ENCODE data around the gene LAMTOR5. TPM values are rescaled to one million over a fixed set of nuclear protein-coding genes. Genes with fewer than 3 reads are reported as not detected.
"Not testable (repeated sequence)": the region's sequence is repeated elsewhere in the genome, so short reads cannot be mapped to it uniquely, and the experiment has no call there.

LAMTOR5 gene
- polyA plus RNA-seq (ENCODE audit: insufficient read length in 3 of 3) = 100 to 1,000 TPM; 255 to 281 (median 264) TPM
- long read RNA-seq, donor 1, transcript LAMTOR5-205 (3 exons, 569 nt) = minor isoform, 7 of 483 reads
- long read RNA-seq, donor 1, transcript LAMTOR5-206 (4 exons, 634 nt) = major isoform, 308 of 483 reads
- long read RNA-seq, donor 1, transcript LAMTOR5-202 (3 exons, 1,830 nt) = minor isoform, 13 of 483 reads
- long read RNA-seq, donor 1, partial matches to known transcripts = 152 of 483 reads
- long read RNA-seq, donor 1, other reads (novel, unspliced or antisense) = 0 of 483 reads
- long read RNA-seq, donor 2, transcript LAMTOR5-202 (3 exons, 1,830 nt) = minor isoform, 13 of 589 reads
- long read RNA-seq, donor 2, transcript LAMTOR5-206 (4 exons, 634 nt) = major isoform, 361 of 589 reads
- long read RNA-seq, donor 2, partial matches to known transcripts = 206 of 589 reads
- long read RNA-seq, donor 2, other reads (novel, unspliced or antisense) = 0 of 589 reads
- long read RNA-seq, donor 3, transcript LAMTOR5-202 (3 exons, 1,830 nt) = minor isoform, 10 of 382 reads
- long read RNA-seq, donor 3, transcript LAMTOR5-206 (4 exons, 634 nt) = major isoform, 235 of 382 reads
- long read RNA-seq, donor 3, transcript LAMTOR5-205 (3 exons, 569 nt) = minor isoform, 9 of 382 reads
- long read RNA-seq, donor 3, partial matches to known transcripts = 126 of 382 reads
- long read RNA-seq, donor 3, other reads (novel, unspliced or antisense) = 0 of 382 reads
- long read RNA-seq, donor 4, transcript LAMTOR5-206 (4 exons, 634 nt) = major isoform, 387 of 674 reads
- long read RNA-seq, donor 4, transcript LAMTOR5-202 (3 exons, 1,830 nt) = minor isoform, 14 of 674 reads
- long read RNA-seq, donor 4, transcript LAMTOR5-205 (3 exons, 569 nt) = minor isoform, 10 of 674 reads
- long read RNA-seq, donor 4, partial matches to known transcripts = 251 of 674 reads
- long read RNA-seq, donor 4, other reads (novel, unspliced or antisense) = 7 of 674 reads
- long read RNA-seq, donor 5, transcript LAMTOR5-202 (3 exons, 1,830 nt) = minor isoform, 6 of 206 reads
- long read RNA-seq, donor 5, transcript LAMTOR5-206 (4 exons, 634 nt) = major isoform, 165 of 206 reads
- long read RNA-seq, donor 5, partial matches to known transcripts = 29 of 206 reads
- long read RNA-seq, donor 5, other reads (novel, unspliced or antisense) = 0 of 206 reads
- long read RNA-seq, donor 6, transcript LAMTOR5-205 (3 exons, 569 nt) = minor isoform, 8 of 448 reads
- long read RNA-seq, donor 6, transcript LAMTOR5-206 (4 exons, 634 nt) = major isoform, 315 of 448 reads
- long read RNA-seq, donor 6, transcript LAMTOR5-202 (3 exons, 1,830 nt) = minor isoform, 15 of 448 reads
- long read RNA-seq, donor 6, partial matches to known transcripts = 106 of 448 reads
- long read RNA-seq, donor 6, other reads (novel, unspliced or antisense) = 0 of 448 reads
- long read RNA-seq, donor 7, transcript LAMTOR5-205 (3 exons, 569 nt) = minor isoform, 15 of 461 reads
- long read RNA-seq, donor 7, transcript LAMTOR5-206 (4 exons, 634 nt) = major isoform, 305 of 461 reads
- long read RNA-seq, donor 7, transcript LAMTOR5-202 (3 exons, 1,830 nt) = minor isoform, 15 of 461 reads
- long read RNA-seq, donor 7, partial matches to known transcripts = 122 of 461 reads
- long read RNA-seq, donor 7, other reads (novel, unspliced or antisense) = 0 of 461 reads
- long read RNA-seq, donor 8, transcript LAMTOR5-206 (4 exons, 634 nt) = major isoform, 54 of 109 reads
- long read RNA-seq, donor 8, partial matches to known transcripts = 51 of 109 reads
- long read RNA-seq, donor 8, other reads (novel, unspliced or antisense) = 0 of 109 reads
- long read RNA-seq, donor 9, transcript LAMTOR5-205 (3 exons, 569 nt) = minor isoform, 10 of 671 reads
- long read RNA-seq, donor 9, transcript LAMTOR5-202 (3 exons, 1,830 nt) = minor isoform, 24 of 671 reads
- long read RNA-seq, donor 9, transcript LAMTOR5-206 (4 exons, 634 nt) = major isoform, 389 of 671 reads
- long read RNA-seq, donor 9, partial matches to known transcripts = 243 of 671 reads
- long read RNA-seq, donor 9, other reads (novel, unspliced or antisense) = 5 of 671 reads
- long read RNA-seq, donor 10, transcript LAMTOR5-205 (3 exons, 569 nt) = minor isoform, 15 of 383 reads
- long read RNA-seq, donor 10, transcript LAMTOR5-206 (4 exons, 634 nt) = major isoform, 235 of 383 reads
- long read RNA-seq, donor 10, transcript LAMTOR5-202 (3 exons, 1,830 nt) = minor isoform, 11 of 383 reads
- long read RNA-seq, donor 10, partial matches to known transcripts = 116 of 383 reads
- long read RNA-seq, donor 10, other reads (novel, unspliced or antisense) = 0 of 383 reads
- long read RNA-seq, donor 11, transcript LAMTOR5-202 (3 exons, 1,830 nt) = minor isoform, 6 of 226 reads
- long read RNA-seq, donor 11, transcript LAMTOR5-206 (4 exons, 634 nt) = major isoform, 171 of 226 reads
- long read RNA-seq, donor 11, transcript LAMTOR5-205 (3 exons, 569 nt) = minor isoform, 5 of 226 reads
- long read RNA-seq, donor 11, partial matches to known transcripts = 44 of 226 reads
- long read RNA-seq, donor 11, other reads (novel, unspliced or antisense) = 0 of 226 reads
- long read RNA-seq, donor 12, transcript LAMTOR5-205 (3 exons, 569 nt) = minor isoform, 10 of 611 reads
- long read RNA-seq, donor 12, transcript LAMTOR5-202 (3 exons, 1,830 nt) = minor isoform, 11 of 611 reads
- long read RNA-seq, donor 12, transcript LAMTOR5-206 (4 exons, 634 nt) = major isoform, 352 of 611 reads
- long read RNA-seq, donor 12, partial matches to known transcripts = 226 of 611 reads
- long read RNA-seq, donor 12, other reads (novel, unspliced or antisense) = 8 of 611 reads
- long read RNA-seq, donor 13, transcript LAMTOR5-202 (3 exons, 1,830 nt) = minor isoform, 7 of 234 reads
- long read RNA-seq, donor 13, transcript LAMTOR5-205 (3 exons, 569 nt) = minor isoform, 6 of 234 reads
- long read RNA-seq, donor 13, transcript LAMTOR5-206 (4 exons, 634 nt) = major isoform, 147 of 234 reads
- long read RNA-seq, donor 13, partial matches to known transcripts = 72 of 234 reads
- long read RNA-seq, donor 13, other reads (novel, unspliced or antisense) = 0 of 234 reads
- long read RNA-seq, donor 14 = 0 reads
- long read RNA-seq, donor 15, transcript LAMTOR5-206 (4 exons, 634 nt) = major isoform, 328 of 474 reads
- long read RNA-seq, donor 15, transcript LAMTOR5-205 (3 exons, 569 nt) = minor isoform, 6 of 474 reads
- long read RNA-seq, donor 15, transcript LAMTOR5-202 (3 exons, 1,830 nt) = minor isoform, 18 of 474 reads
- long read RNA-seq, donor 15, partial matches to known transcripts = 119 of 474 reads
- long read RNA-seq, donor 15, other reads (novel, unspliced or antisense) = 0 of 474 reads
- long read RNA-seq, donor 16, transcript LAMTOR5-206 (4 exons, 634 nt) = major isoform, 343 of 577 reads
- long read RNA-seq, donor 16, transcript LAMTOR5-205 (3 exons, 569 nt) = minor isoform, 8 of 577 reads
- long read RNA-seq, donor 16, transcript LAMTOR5-202 (3 exons, 1,830 nt) = minor isoform, 18 of 577 reads
- long read RNA-seq, donor 16, partial matches to known transcripts = 200 of 577 reads
- long read RNA-seq, donor 16, other reads (novel, unspliced or antisense) = 5 of 577 reads

DNA sequence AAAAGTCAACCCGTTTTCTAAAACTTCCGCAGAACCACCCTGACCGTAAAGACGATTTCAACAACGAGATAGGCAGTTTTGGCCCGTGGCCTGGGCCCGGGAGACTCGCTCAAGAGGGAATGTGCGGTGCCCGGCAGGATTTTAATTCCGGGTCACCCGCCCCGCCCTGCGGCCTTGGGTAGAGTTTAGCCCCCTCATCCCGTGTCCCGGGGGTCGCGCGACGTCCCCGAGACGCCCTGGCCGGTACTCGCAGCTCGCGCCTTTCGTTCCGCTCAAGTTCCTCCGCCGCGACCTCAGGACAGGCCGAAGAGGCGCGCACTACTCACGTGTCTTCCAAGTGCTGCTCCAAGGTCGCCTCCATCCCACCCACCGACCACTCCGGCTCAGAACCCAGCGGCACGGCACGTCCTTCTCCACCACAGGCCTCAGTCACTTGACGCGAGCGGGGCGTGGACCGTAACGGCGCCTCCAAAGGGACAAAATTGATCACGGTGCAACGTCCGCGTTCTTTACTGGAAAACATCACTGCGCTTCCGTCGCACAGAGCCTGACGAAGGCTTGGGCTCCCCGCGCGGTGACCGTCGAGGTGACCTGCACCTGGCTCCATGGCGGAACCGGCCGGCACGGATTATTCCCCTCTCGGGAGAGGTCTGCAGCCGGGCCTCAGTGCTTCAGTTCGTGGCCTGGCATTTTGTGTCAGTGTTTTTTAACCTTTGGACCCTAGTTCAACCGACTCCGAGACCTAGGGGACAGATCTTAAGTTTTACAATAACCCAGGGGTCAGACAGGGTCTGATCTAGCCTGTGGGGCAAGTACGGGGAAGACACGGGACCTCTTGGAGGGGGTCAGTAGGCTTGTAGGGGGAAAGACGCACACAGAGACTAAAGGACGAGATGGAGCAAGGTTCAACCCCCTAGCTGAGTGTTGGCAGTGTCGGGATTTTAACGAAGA is at the start of gene LAMTOR5:
TSS of gene LAMTOR5 (minus strand) at position 435 of the 951 bp plus-strand sequence. CDS start at position 361, 74 bp downstream.
- peak; percentile 94 for DNase-seq

DNA sequence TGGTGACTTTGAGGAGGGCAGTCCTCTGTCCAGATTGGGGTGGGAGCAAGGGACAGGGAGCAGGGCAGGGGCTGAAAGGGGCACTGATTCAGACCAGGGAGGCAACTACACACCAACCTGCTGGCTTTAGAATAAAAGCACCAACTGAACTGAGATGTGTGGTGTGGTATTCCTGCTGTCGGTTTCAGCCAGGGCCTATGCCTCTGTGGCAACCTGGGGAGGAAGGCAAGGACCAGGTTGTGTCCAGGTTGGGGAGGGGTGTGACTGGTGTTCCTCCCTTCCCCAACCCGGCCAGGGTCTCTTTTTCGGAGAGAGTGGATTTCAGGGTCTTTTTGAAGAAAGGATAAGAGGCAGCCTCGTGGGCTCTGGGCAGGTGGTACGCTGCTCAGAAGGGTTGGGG is 49.7 kb upstream of the LAMTOR5 start:
- no peak for DNase-seq

DNA sequence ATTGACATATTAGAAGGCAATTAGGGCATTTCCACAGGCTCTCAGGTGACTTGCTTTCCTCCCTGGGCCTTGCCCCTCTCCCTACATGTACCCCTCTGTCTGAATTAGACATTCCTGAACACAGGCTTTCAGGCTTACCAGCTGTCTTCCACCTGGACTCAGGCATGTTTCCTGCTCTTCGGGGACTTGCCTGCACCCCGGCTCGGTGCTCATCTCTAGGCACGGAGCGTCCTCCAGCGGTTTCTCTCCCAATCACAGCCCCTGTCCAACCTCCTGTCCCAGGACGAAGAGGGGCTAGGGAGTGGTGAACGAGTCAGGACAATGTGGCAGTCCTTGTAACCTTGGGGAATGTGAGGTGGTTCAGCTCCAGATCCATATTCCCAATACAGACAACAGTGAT is 47.7 kb upstream of the LAMTOR5 start:
- DNase-seq = no peak

DNA sequence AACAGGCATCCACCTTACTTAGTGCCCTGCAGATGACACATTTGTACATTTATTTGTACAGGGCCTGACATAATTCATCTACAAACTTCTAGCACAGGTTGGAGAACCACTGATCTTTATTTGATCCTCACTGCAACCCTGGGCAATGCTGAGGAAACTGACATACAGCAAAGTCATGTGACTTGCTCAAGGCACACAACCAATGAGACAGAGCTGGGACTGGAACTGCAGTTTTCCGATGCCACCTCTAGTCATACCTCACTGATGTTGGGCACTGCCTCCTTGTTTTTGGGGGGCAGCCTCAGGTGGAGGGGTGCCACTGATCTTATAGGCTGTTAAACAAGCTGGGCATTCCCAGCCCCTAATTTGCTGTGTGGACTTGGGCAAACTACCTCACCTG is 46.8 kb upstream of the LAMTOR5 start:
- no peak for DNase-seq

DNA sequence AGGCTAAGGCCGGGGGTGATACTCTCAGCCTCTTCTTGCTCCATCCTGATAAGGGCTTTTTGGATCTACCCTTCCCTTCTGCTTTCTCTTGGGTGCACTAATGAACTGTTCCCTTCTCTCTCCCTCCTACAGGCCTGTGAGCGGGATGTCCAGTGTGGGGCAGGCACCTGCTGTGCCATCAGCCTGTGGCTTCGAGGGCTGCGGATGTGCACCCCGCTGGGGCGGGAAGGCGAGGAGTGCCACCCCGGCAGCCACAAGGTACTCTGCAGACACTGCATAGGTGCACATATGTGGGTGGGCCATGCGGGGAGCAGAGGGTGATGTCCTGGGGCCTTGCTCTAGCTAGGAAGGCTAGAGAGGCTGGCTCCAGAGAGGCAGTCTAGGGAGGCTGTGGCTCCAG is 46.3 kb upstream of the LAMTOR5 start:
- DNase-seq = no peak

DNA sequence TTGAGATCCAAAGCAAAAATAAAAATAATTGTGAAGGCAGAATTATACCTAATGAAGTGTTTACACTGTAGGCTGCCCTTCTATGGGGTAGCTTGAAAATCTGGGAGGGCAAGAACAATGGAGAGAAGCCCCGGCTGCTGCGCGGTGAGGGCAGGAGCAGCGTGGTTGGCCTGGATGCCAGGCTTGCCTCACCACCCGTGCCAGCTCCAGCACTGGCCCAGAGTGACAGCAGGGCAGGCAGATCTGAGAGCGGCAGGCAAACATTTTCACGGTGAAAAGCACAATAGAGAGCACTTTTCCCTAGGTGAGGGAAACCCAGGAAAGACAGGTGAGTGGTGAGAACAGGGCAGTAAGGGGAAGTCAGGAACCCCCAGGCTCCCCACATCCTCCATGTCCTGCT is 44.8 kb upstream of the LAMTOR5 start:
- DNase-seq = no peak

DNA sequence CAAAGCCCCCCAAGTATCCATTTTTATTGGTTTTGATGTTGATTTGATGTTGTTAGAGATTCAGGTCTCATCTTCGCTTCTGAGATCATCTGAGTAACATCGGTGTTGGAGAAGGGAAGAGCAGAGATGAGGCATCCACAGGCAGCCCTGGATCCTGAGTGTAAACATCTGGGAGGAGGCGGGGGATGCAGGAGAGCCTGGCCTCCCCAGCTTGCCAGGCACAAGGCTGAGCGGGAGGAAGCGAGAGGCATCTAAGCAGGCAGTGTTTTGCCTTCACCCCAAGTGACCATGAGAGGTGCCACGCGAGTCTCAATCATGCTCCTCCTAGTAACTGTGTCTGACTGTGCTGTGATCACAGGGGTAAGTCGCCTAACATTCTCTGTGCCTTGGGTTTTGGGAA is 43.4 kb upstream of the LAMTOR5 start, which contains the start of gene PROK1:
TSS of gene PROK1 (plus strand) at position 221 of the 400 bp plus-strand sequence. CDS start at position 289, 68 bp downstream.
- DNase-seq = no peak

DNA sequence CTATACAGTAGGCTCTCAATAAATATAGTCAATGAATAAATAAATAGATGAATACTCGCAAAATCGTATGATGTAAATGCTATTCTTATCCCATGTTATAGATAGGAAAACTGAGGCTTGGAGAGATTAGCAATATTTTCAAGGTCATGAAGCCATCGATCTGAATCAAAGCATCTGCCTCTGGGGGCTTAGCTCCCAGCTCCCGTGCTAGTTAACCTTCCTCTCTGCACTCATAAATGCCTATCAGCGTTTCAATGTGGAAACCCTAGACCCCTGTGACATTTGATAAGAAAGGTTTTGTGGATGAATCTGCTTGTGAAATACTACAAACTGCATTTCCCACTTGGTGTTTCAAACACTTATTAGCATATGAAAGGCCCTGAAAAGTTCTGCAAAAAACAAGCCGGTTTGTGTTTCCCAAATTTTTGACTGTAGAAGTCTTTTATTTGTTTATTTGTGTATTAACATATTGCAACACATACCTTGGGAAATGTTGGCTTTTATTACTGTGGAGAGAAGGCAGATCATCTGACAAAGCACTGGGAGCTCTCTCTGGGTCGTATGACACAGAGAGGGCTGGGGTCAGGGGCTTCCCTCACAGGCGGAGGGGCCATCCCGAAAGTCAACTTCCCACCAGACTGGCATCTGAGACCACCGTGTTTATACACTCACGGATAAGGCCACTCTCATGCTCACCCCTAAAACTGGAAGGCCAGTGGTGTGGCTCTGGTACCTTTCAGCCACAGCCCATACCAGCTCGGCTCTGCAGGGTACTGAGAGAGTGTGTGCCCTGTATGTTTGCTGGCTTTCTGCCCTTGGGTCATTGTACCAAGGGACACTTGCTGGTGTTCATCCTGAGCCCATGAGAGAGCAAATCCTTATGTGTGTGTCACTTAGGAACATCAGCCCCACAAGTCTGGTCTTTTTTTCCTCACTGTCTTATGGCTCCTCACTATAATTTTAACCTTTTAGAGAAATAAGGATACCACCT is 42.5 kb upstream of the LAMTOR5 start:
- no peak for DNase-seq

DNA sequence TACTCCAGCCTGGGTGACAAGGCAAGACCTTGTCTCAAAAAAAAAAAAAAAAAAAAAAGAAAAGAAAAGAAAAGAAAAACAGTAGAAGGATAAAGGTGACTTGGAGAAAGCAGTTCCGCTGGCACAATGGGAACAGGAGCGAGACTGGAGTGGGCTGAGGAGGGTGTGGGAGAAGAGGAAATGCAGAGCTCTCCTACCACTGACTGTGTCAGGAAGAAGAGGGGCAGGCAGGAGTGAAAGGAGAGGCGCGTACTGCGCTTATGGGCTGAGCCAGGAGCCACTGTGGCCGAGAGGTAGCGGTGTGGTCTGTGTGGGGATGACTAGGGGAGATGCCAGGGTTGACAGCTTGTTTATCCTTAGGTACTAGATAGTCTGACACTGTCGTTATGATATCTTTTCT is 37.1 kb upstream of the LAMTOR5 start:
- no peak for DNase-seq

DNA sequence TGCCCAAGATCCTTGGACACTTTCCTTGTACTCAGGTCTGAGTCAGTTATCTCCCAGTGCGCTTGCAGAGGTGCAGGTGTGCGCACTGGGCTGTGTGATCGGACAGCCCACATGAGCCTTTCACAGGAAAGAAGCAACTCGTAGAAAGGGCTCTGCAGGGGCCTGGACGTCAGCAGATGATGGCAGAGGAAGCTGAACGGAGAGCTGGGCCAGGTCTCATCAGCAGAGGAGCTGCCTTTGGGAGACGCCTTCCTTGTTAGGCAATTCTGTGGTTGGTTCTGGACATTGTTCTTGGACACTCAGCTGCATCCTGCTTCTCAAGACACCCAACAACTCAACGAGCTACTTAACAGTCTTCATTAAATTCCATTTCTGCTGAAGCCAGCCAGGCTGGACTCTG is 36.0 kb upstream of the LAMTOR5 start:
- DNase-seq = no peak

DNA sequence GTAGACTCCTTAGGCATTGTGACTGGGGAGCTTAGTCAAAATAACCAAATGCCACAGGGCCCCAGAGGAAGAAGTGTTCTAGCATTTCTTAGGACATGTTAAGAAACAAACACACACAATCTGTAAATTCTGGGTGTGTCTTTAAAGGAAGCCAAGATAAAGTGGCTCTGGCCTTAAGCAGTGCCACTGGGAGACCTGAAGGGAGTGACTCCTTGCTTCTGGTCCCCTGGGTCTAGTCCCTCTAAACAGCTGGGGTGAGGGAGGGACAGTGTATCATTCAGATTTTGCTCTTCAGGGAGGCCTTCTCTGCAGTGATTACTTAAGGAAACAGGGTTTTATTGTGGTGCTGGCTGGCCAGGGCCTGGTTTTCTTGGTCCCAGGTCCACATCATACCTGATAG is 34.4 kb upstream of the LAMTOR5 start:
- no peak for DNase-seq

DNA sequence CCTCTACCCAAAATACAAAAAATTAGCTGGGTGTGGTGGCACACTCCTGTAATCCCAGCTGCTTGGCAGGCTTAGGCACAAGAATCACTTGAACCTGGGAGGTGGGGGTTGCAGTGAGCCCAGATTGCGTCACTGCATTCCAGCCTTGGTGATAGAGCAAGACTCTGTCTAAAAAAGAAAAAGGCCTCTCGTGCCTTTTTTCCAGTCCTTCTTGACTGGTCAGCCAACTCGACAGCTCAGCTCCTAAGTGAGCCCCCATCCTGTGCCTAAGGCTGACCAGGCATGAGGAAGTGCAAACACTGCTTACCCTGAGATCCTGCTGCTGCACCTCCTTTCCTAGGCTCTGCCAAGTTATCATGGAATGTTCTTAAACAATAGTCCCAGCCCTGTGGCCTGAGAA is 33.4 kb upstream of the LAMTOR5 start:
- DNase-seq = no peak

DNA sequence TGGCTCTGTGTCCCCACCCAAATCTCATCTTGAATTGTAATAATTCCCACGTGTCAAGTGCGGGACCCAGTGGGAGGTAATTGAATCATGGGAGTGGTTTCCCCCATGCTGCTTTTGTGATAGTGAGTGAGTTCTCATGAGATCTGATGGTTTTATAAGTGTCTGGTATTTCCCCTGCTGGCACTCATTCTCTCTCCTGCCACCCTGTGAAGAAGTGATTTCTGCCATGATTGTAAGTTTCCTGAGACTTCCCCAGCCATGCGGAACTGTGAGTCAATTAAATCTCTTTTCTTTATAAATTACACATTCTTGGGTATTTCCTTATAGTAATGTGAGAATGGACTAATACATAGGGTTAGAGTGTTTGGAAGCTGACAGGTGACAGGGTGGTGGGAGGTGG is 32.4 kb upstream of the LAMTOR5 start:
- not testable (repeated sequence) for DNase-seq

DNA sequence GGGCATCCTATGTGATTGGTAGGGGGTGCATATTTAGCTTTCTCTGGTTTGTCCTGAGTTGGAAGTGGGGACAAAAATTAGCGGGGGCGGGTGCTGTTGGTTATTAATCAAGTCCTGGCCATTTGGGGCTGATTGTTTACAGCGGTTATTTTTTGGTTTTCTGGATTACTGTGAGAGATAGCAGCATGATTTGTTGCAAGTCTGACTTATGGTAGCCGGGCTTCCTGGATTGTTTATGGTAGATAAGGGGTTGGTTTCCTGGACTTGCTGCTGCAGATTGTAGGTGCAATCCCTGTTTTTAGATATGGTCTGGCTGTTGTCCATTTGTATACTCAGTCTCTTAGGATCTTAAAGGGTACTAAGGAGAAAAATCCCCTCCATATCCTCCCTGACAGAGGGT is 31.4 kb upstream of the LAMTOR5 start:
- no peak for DNase-seq
